Liver (tissue), 9 donors: ENCODE results near the gene ATP6V0A4. TPM values are rescaled to one million over a fixed set of nuclear protein-coding genes. Genes with fewer than 3 reads are reported as not detected.

Experiments used
- DNase-seq: peaks from one replicate; pipeline ENCODE4 v3.0.0-alpha.2; 2017; ENCODE audit warnings: low spot score
- H3K27ac ChIP-seq, 2 donors: one replicate each; pipeline ENCODE4 v1.7.0; 2013; ENCODE audit warnings: inconsistent platforms in 2 of 2, low read length in 2 of 2, control low read depth in 1 of 2, low read depth in 1 of 2, mild to moderate bottlenecking in 1 of 2
- H3K27me3 ChIP-seq, 4 donors: one replicate each; pipeline versions ENCODE4 v1.6.1 to v1.7.0; 2013; ENCODE audit warnings: low read length in 3 of 4, inconsistent platforms in 1 of 4, mild to moderate bottlenecking in 1 of 4, moderate library complexity in 1 of 4; ENCODE audit not compliant: control insufficient read depth in 4 of 4, insufficient read depth in 4 of 4
- H3K36me3 ChIP-seq, 4 donors: one replicate each; pipeline versions ENCODE4 v1.6.1 to v1.7.0; 2013; ENCODE audit warnings: low read length in 3 of 4, mild to moderate bottlenecking in 3 of 4, low read depth in 1 of 4, moderate library complexity in 1 of 4; ENCODE audit not compliant: control insufficient read depth in 4 of 4, insufficient read depth in 3 of 4
- H3K4me1 ChIP-seq, 4 donors: one replicate each; pipeline versions ENCODE4 v1.6.1 to v1.7.0; 2013; ENCODE audit warnings: low read length in 3 of 4, mild to moderate bottlenecking in 3 of 4, moderate library complexity in 1 of 4; ENCODE audit not compliant: control insufficient read depth in 4 of 4, insufficient read depth in 4 of 4
- H3K4me3 ChIP-seq, 3 donors: one replicate each; pipeline versions ENCODE4 v1.6.1 to v1.7.0; 2013; ENCODE audit warnings: low read length in 3 of 3, control low read depth in 1 of 3, low read depth in 1 of 3, mild to moderate bottlenecking in 1 of 3
- H3K9ac ChIP-seq, 2 donors: one replicate each; pipeline ENCODE4 v1.7.0; 2013; ENCODE audit warnings: low read length in 2 of 2, mild to moderate bottlenecking in 2 of 2, moderate library complexity in 2 of 2, control low read depth in 1 of 2, low read depth in 1 of 2
- H3K9me3 ChIP-seq, 4 donors: one replicate each; pipeline versions ENCODE4 v1.6.1 to v1.7.0; 2013; ENCODE audit warnings: low read length in 3 of 4; ENCODE audit not compliant: control insufficient read depth in 4 of 4
- ATF3 ChIP-seq: IDR thresholded peaks from 2 replicates; pipeline ENCODE4 v1.6.1; 2016; ENCODE audit warnings: antibody characterized with exemption
- CTCF ChIP-seq: fragments of 150-350 bp; IDR thresholded peaks from 2 replicates; pipeline ENCODE4 v1.5.1; 2017; ENCODE audit warnings: improper control_type of control experiment, low read depth, low read length; ENCODE audit not compliant: missing input control
- EGR1 ChIP-seq, 2 donors: IDR thresholded peaks; 2 replicates each; pipeline ENCODE4 v1.6.1; 2016 to 2018; ENCODE audit warnings: antibody characterized with exemption in 2 of 2, low read depth in 2 of 2
- FOXA1 ChIP-seq: IDR thresholded peaks from 2 replicates; pipeline ENCODE4 v1.6.1; 2016; ENCODE audit warnings: antibody characterized with exemption
- FOXA2 ChIP-seq: IDR thresholded peaks from 2 replicates; pipeline ENCODE4 v1.6.1; 2016; ENCODE audit warnings: antibody characterized with exemption
- GABPA ChIP-seq, 2 donors: IDR thresholded peaks in 1 of 2; conservative IDR thresholded peaks in 1 of 2; 2 replicates each; pipeline ENCODE4 v1.6.1; 2016; ENCODE audit warnings: antibody characterized with exemption in 2 of 2, mild to moderate bottlenecking in 1 of 2, moderate library complexity in 1 of 2
- HNF4A ChIP-seq, 2 donors: conservative IDR thresholded peaks; 2 replicates each; pipeline ENCODE4 v1.6.1; 2016; ENCODE audit warnings: antibody characterized with exemption in 2 of 2, mild to moderate bottlenecking in 2 of 2
- HNF4G ChIP-seq: IDR thresholded peaks from 2 replicates; pipeline ENCODE4 v1.6.1; 2016; ENCODE audit warnings: antibody characterized with exemption
- JUND ChIP-seq, 2 donors: IDR thresholded peaks; 2 replicates each; pipeline ENCODE4 v1.6.1; 2016; ENCODE audit warnings: antibody characterized with exemption in 2 of 2
- MAX ChIP-seq: IDR thresholded peaks from 2 replicates; pipeline ENCODE4 v1.6.1; 2016; ENCODE audit warnings: antibody characterized with exemption
- NR2F2 ChIP-seq: IDR thresholded peaks from 2 replicates; pipeline ENCODE4 v1.6.1; 2016; ENCODE audit warnings: antibody characterized with exemption
- RAD21 ChIP-seq, 2 donors: IDR thresholded peaks; 2 replicates each; pipeline ENCODE4 v1.6.1; 2016; ENCODE audit warnings: antibody characterized with exemption in 2 of 2, mild to moderate bottlenecking in 2 of 2
- REST ChIP-seq: IDR thresholded peaks from 2 replicates; pipeline ENCODE4 v1.6.1; 2016; ENCODE audit warnings: antibody characterized with exemption, mild to moderate bottlenecking
- SP1 ChIP-seq: IDR thresholded peaks from 2 replicates; pipeline ENCODE4 v1.6.1; 2018; ENCODE audit warnings: antibody characterized with exemption, mild to moderate bottlenecking
- TAF1 ChIP-seq: conservative IDR thresholded peaks from 2 replicates; pipeline ENCODE4 v1.6.1; 2016; ENCODE audit warnings: antibody characterized with exemption, mild to moderate bottlenecking
- YY1 ChIP-seq: IDR thresholded peaks from 2 replicates; pipeline ENCODE4 v1.6.1; 2016; ENCODE audit warnings: antibody characterized with exemption, mild to moderate bottlenecking
- ZBTB33 ChIP-seq: IDR thresholded peaks from 2 replicates; pipeline ENCODE4 v1.6.1; 2016; ENCODE audit warnings: antibody characterized with exemption
- WGBS: extraction: QIAGEN DNeasy Blood & Tissue Kit; methylation state at CpG from one replicate; pipeline ENCODE4 v1.1.7; 2013; 5-methylcytosine and 5-hydroxymethylcytosine counted together
- polyA plus RNA-seq, 2 donors: library from polyadenylated mRNA; stranded (reverse) in 1 of 2; unstranded in 1 of 2; fragments of 200-250 nt in 1 of 2; fragments of >200 nt in 1 of 2; fragmentation: Nextera tagmentation in 1 of 2; extraction: Ambion mirVana in 1 of 2; gene quantifications; one replicate each; pipeline versions ENCODE4 v1.2.1 to v1.2.3, GENCODE V29; 2013 to 2015
- total RNA-seq, 2 donors: library from RNA; depleted of rRNA; stranded (reverse); fragments of >200 nt; gene quantifications; one replicate each; pipeline ENCODE4 v1.2.3, GENCODE V29; 2014
- donor health status: healthy.
- donor health status: healthy.
- donor health status: healthy.
- donor health status: healthy.
- donor health status: healthy.

ATP6V0A4 gene
- total and polyA plus RNA-seq, 4 donors = not detected

GRCh38 chr7:138656952-138657351 lies 141.0 kb downstream of the ATP6V0A4 start:
- no peak overlapping the region for H3K27ac ChIP-seq
- no peaks in the 10 kb centered on the region for H3K4me1 ChIP-seq
- no peaks in the 10 kb centered on the region for H3K27me3 ChIP-seq
- H3K4me3 ChIP-seq = no peak overlapping the region
- no peak for TF ChIP-seq YY1
- no peak for TF ChIP-seq EGR1 (IDR thresholded peaks at IDR 0.05; ENCODE audit: low read depth in 2 of 2)
- no peak for TF ChIP-seq RAD21 (IDR thresholded peaks at IDR 0.05)
- no peak for TF ChIP-seq MAX
- TF ChIP-seq FOXA1 = no peak
- TF ChIP-seq FOXA2 = no peak
- TF ChIP-seq ZBTB33 = no peak
- no peak for TF ChIP-seq SP1
- no peak for TF ChIP-seq GABPA (IDR thresholded peaks at IDR 0.05 in 1 of 2, conservative IDR thresholded peaks at IDR 0.05 in 1 of 2)
- TF ChIP-seq TAF1 = no peak
- no peak for TF ChIP-seq ATF3
- TF ChIP-seq REST = no peak
- no peak for TF ChIP-seq NR2F2
- TF ChIP-seq CTCF = no peak
- no peak for TF ChIP-seq HNF4A (conservative IDR thresholded peaks at IDR 0.05)
- no peak for TF ChIP-seq HNF4G
- no peak for TF ChIP-seq JUND (IDR thresholded peaks at IDR 0.05)
- WGBS = 96% methylated on average over 2 of the region's 2 CpGs
- no peak overlapping the region for H3K9ac ChIP-seq
- no peak for DNase-seq
- H3K36me3 ChIP-seq = no peaks in the 10 kb centered on the region
- H3K9me3 ChIP-seq = peaks cover 0 to 2% (median under 1%) of the 10 kb centered on the region in 4 donors

Other genes starting within 250 kb of the ATP6V0A4 start
- gene SVOPL, start 96.8 kb downstream of the ATP6V0A4 start, total RNA-seq = under 1 TPM in 1 of 2 donors, not detected in 1; 0.33 TPM
- gene SVOPL, start 96.8 kb downstream of the ATP6V0A4 start, polyA plus RNA-seq = not detected
- gene TMEM213, start 202 bp downstream of the ATP6V0A4 start, total RNA-seq = not detected
- gene TMEM213, start 202 bp downstream of the ATP6V0A4 start, polyA plus RNA-seq = not detected
- gene KIAA1549, start 183.2 kb upstream of the ATP6V0A4 start, total RNA-seq = under 1 TPM; 0.50 to 0.89 TPM
- under 1 TPM; 0.13 to 0.33 TPM for gene KIAA1549, start 183.2 kb upstream of the ATP6V0A4 start, polyA plus RNA-seq
- 10 to 100 TPM in 1 of 2 donors, 1 to 10 TPM in 1; 3.1 to 16.2 TPM for gene ZC3HAV1L, start 237.8 kb upstream of the ATP6V0A4 start, total RNA-seq
- under 1 TPM; 0.19 to 0.63 TPM for gene ZC3HAV1L, start 237.8 kb upstream of the ATP6V0A4 start, polyA plus RNA-seq